Uterus (tissue), 4 donors: ENCODE results near the gene ZNF544. TPM values are rescaled to one million over a fixed set of nuclear protein-coding genes. Genes with fewer than 3 reads are reported as not detected.

Experiments used
- DNase-seq, 2 donors: peaks; one replicate each; pipeline ENCODE4 v3.0.0-alpha.2; 2019 to 2020
- H3K27ac ChIP-seq, 2 donors: fragments of 200-600 bp; sonication (generic); 1 replicate in 1 of 2; 2 replicates in 1 of 2; pipeline ENCODE4 v1.5.1; 2016 to 2018
- H3K27me3 ChIP-seq, 2 donors: fragments of 200-600 bp; sonication (generic); one replicate each; pipeline ENCODE4 v1.5.1; 2018 to 2019; ENCODE audit warnings: control low read depth in 1 of 2
- H3K36me3 ChIP-seq, 2 donors: fragments of 200-600 bp; sonication (generic); one replicate each; pipeline ENCODE4 v1.5.1; 2019; ENCODE audit warnings: control low read depth in 1 of 2
- H3K4me1 ChIP-seq, 2 donors: fragments of 200-600 bp; sonication (generic); one replicate each; pipeline ENCODE4 v1.5.1; 2018 to 2019; ENCODE audit warnings: control low read depth in 1 of 2
- H3K4me3 ChIP-seq, 2 donors: fragments of 200-600 bp; sonication (generic); 1 replicate in 1 of 2; 2 replicates in 1 of 2; pipeline ENCODE4 v1.5.1; 2018 to 2019; ENCODE audit warnings: mild to moderate bottlenecking in 1 of 2
- H3K9me3 ChIP-seq, 2 donors: fragments of 200-600 bp; sonication (generic); one replicate each; pipeline ENCODE4 v1.5.1; 2019; ENCODE audit warnings: control low read depth in 1 of 2
- POLR2A ChIP-seq, 2 donors: fragments of 450-650 bp; IDR thresholded peaks; one replicate each; pipeline ENCODE4 v1.6.1; 2016; ENCODE audit warnings: antibody characterized with exemption in 2 of 2, mild to moderate bottlenecking in 1 of 2, moderate library complexity in 1 of 2
- intact Hi-C: fragments of 100-400 bp; cut with DNase I; formaldehyde crosslinking; loops from one replicate; pipeline ENCODE4 v1.15.1; 2023; ENCODE audit warnings: low total_unique reads
- total RNA-seq, 4 donors: library from RNA; depleted of rRNA in 3 of 4; stranded (reverse); fragments of >200 nt in 3 of 4; gene quantifications; one replicate each; pipeline versions ENCODE4 v1.1.0 to v1.2.4, GENCODE V29; 2014 to 2023
- TF ChIP-seq, protein P1 (sequence below), 4 experiments: fragments of 200-600 bp in 2 of 4; fragments of 450-650 bp in 2 of 4; sonication (generic) in 2 of 4; IDR thresholded peaks; one replicate each; pipeline ENCODE4 v1.5.1; 2016 to 2019; ENCODE audit warnings: antibody characterized with exemption in 4 of 4, mild to moderate bottlenecking in 2 of 4, moderate library complexity in 1 of 4
- donor health status: DM: yes; HTN: yes; CAD: no.

ZNF544 gene
- total RNA-seq, 4 donors from 2014 or later = 2.6 to 67.0 (median 43.7) TPM

DNA sequence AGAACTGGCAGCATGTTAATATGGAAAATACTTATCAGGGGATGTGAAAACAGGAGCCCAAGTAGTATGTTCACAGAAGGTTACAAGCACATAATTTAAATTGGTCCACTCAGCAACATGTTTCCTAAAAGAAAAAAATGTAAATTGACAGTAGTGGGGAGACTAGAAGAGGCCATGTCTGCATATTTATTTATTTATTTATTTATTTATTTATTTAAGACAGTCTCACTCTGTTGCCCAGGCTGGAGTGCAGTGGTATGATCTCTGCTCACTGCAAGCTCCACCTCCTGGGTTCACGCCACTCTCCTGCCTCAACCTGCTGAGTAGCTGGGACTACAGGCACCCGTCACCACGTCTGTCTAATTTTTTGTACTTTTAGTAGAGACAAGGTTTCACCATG lies 36.4 kb downstream of the ZNF544 start:
- Histone ChIP-seq H3K36me3 (no peaks in the 10 kb centered on the region), H3K4me3 (no peak overlapping the region), H3K27me3 (no peaks in the 10 kb centered on the region), H3K4me1 (no peaks in the 10 kb centered on the region), H3K27ac (no peak overlapping the region), H3K9me3 (peaks cover 20 to 92% of the 10 kb centered on the region in 2 donors)
- DNase-seq = no peak
- intact Hi-C loops = no loop called here
- no peak for TF ChIP-seq POLR2A (IDR thresholded peaks at IDR 0.05)
- TF ChIP-seq, protein P1, sequence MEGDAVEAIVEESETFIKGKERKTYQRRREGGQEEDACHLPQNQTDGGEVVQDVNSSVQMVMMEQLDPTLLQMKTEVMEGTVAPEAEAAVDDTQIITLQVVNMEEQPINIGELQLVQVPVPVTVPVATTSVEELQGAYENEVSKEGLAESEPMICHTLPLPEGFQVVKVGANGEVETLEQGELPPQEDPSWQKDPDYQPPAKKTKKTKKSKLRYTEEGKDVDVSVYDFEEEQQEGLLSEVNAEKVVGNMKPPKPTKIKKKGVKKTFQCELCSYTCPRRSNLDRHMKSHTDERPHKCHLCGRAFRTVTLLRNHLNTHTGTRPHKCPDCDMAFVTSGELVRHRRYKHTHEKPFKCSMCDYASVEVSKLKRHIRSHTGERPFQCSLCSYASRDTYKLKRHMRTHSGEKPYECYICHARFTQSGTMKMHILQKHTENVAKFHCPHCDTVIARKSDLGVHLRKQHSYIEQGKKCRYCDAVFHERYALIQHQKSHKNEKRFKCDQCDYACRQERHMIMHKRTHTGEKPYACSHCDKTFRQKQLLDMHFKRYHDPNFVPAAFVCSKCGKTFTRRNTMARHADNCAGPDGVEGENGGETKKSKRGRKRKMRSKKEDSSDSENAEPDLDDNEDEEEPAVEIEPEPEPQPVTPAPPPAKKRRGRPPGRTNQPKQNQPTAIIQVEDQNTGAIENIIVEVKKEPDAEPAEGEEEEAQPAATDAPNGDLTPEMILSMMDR (IDR thresholded peaks at IDR 0.05) = no peak

DNA sequence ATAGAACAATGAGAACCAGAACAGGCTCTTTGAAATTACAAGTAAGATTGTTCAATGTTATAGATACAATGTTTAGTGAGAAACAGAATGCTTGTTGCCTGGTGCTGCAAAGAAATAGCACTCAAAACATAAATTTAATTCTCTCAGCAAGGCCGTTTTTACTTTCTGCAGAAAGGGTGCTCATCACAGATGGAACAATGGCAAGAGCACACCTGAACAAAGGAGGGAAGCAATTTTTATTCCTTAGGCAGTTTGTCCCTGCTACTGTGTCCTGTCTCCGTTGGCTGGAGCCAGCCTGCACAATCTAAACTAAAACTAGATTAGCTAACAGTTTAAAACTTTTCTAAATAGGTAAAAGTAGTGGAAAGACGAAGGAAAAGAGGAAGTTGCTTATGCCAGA lies 39.6 kb downstream of the ZNF544 start:
- no peaks in the 10 kb centered on the region for H3K27me3 ChIP-seq
- TF ChIP-seq POLR2A (IDR thresholded peaks at IDR 0.05) = no peak
- TF ChIP-seq, protein P1 (IDR thresholded peaks at IDR 0.05) = no peak
- H3K4me1 ChIP-seq = no peaks in the 10 kb centered on the region
- no peak overlapping the region for H3K27ac ChIP-seq
- H3K9me3 ChIP-seq = peaks cover 0 to 84% of the 10 kb centered on the region in 2 donors
- no peaks in the 10 kb centered on the region for H3K36me3 ChIP-seq
- intact Hi-C loops = no loop called here
- H3K4me3 ChIP-seq = no peak overlapping the region
- DNase-seq = no peak

DNA sequence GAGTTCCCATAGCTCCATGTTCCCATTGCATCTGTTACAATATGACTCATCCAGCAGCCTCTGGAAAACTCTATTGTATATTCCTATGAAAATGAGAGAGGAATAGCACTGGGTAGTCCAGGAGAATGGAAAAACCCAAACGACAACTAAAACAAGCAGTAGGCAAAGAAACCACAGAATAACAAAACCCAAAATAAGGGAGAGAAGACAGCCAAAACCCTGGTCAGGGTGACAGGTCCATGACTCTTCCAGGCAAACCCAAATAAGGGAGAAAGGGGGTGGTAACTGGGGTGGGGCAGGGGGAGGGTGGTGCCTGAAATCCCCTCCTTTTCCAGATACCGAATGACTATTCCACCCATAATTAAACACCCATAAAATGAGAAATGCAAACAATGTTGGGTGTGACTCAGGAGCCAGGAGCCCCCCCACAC lies 46.1 kb downstream of the ZNF544 start:
- DNase-seq = no peak
- Histone ChIP-seq H3K27me3 (no peaks in the 10 kb centered on the region), H3K27ac (no peak overlapping the region), H3K36me3 (no peaks in the 10 kb centered on the region), H3K4me3 (no peak overlapping the region), H3K9me3 (peaks cover 0 to 41% of the 10 kb centered on the region in 2 donors), H3K4me1 (no peaks in the 10 kb centered on the region)
- intact Hi-C loops = no loop called here
- TF ChIP-seq, protein P1 (IDR thresholded peaks at IDR 0.05) = no peak
- no peak for TF ChIP-seq POLR2A (IDR thresholded peaks at IDR 0.05)

DNA sequence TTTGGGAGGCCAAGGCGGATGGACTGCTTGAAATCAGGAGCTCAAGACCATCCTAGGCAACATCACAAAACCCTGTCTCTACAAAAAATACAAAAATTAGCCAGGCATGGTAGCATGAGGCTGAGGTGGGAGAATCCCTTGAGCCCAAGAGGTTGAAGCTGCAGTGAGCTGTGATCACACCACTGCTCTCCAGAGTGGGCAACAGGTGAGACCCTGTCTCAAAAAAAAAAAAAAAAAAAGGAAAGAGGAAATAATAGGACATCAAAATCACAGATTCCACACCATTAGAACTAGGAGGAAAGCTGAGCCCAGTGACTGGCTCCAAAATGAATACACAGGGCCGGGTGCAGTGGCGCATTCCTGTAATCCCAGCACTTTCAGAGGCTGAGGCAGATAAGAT lies 46.9 kb downstream of the ZNF544 start:
- DNase-seq = no peak
- Histone ChIP-seq H3K9me3 (peaks cover 0 to 38% of the 10 kb centered on the region in 2 donors), H3K4me3 (no peak overlapping the region), H3K36me3 (no peaks in the 10 kb centered on the region), H3K27ac (no peak overlapping the region), H3K27me3 (no peaks in the 10 kb centered on the region), H3K4me1 (no peaks in the 10 kb centered on the region)
- intact Hi-C loops = no loop called here
- TF ChIP-seq POLR2A (IDR thresholded peaks at IDR 0.05) = no peak
- TF ChIP-seq, protein P1 (IDR thresholded peaks at IDR 0.05) = no peak

DNA sequence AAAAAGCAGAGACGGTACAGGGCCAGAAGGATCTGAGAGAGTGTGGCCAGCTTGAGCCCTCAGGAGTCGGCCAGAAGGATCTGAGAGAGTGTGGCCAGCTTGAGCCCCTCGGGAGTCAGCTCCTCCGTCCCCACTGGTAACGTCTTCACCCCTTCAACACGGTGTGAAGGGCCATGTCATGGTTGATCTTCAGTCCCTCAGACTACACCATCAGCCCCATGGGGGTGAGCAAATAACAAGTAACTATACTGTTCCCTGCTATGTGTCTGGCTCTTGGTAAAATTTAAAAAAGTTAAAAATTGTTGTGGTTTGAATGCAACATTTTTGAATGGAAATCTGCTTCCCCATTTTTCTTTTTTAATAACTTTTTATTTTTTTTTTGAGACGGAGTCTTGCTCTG lies 48.5 kb downstream of the ZNF544 start:
- Histone ChIP-seq H3K36me3 (no peaks in the 10 kb centered on the region), H3K4me3 (no peak overlapping the region), H3K9me3 (peaks cover 0 to 24% of the 10 kb centered on the region in 2 donors), H3K27ac (no peak overlapping the region), H3K27me3 (no peaks in the 10 kb centered on the region), H3K4me1 (no peaks in the 10 kb centered on the region)
- no peak for DNase-seq
- TF ChIP-seq, protein P1 (IDR thresholded peaks at IDR 0.05) = no peak
- TF ChIP-seq POLR2A (IDR thresholded peaks at IDR 0.05) = no peak
- intact Hi-C loops = no loop called here
